ENCODE data around the gene MBL2.

MBL2 gene

DNA sequence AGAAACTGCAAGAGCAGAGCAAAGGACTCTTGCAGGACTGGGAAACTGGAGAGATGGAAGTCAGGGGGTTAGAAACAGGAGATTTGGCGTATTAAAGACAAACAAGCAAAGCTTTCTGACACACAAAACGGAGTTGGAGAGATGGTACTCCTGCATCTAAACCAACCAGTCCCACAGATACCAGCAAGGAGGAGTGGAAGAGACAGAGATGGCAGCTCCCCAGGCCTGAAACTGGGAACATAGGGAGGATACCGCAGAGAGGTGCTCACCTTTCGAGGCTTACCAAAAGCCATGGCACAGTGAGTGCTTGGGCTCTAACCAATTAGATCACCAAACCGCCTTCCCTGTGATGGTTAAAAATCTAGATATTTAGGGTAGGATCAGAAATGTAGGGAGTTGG lies 4.8 kb upstream of the MBL2 start:
- TF ChIP-seq EZH2phosphoT487 (IDR thresholded peaks at IDR 0.05; ENCODE audit: borderline replicate concordance), result no peak
- TF ChIP-seq, protein P1, sequence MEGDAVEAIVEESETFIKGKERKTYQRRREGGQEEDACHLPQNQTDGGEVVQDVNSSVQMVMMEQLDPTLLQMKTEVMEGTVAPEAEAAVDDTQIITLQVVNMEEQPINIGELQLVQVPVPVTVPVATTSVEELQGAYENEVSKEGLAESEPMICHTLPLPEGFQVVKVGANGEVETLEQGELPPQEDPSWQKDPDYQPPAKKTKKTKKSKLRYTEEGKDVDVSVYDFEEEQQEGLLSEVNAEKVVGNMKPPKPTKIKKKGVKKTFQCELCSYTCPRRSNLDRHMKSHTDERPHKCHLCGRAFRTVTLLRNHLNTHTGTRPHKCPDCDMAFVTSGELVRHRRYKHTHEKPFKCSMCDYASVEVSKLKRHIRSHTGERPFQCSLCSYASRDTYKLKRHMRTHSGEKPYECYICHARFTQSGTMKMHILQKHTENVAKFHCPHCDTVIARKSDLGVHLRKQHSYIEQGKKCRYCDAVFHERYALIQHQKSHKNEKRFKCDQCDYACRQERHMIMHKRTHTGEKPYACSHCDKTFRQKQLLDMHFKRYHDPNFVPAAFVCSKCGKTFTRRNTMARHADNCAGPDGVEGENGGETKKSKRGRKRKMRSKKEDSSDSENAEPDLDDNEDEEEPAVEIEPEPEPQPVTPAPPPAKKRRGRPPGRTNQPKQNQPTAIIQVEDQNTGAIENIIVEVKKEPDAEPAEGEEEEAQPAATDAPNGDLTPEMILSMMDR (conservative IDR thresholded peaks at IDR 0.05; ENCODE audit: low read length), result no peak

DNA sequence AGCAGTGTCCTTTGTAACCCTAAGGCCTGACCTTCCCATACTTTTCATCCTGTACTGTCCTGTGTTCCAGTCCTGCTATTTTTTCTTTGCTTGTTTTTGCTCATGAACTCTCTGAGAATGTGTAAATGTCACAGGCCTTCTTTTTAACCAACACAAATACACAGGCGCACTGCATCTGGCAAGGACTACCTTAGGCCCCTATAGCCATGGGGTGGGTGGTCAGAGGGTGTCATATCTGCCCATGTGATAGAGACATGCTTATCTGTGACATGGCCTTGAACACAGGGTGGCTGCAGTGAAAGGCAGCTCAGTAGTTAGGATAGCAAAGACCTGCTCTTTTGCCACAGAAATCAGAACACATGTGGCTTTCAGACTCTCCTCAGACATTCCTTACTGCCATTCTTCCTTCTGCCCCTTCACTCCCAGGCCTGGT lies 3.9 kb upstream of the MBL2 start:
- Histone ChIP-seq H3K4me2 (ENCODE audit: low read depth, low read length, poor library complexity, severe bottlenecking) (no peak overlapping the region), H4K20me1 (ENCODE audit: insufficient read depth, low read length, poor library complexity, severe bottlenecking) (no peaks in the 10 kb centered on the region), H3K27me3 (ENCODE audit: insufficient read depth, low read length, poor library complexity, severe bottlenecking) (no peaks in the 10 kb centered on the region), H3K4me3 (ENCODE audit: low read length, poor library complexity, severe bottlenecking) (no peak overlapping the region), H3K79me2 (ENCODE audit: insufficient read depth, low read length) (no peaks in the 10 kb centered on the region), H3K36me3 (ENCODE audit: insufficient read depth, low read length) (no peaks in the 10 kb centered on the region), H3K9me3 (ENCODE audit: insufficient read depth, low read depth, low read length) (no peaks in the 10 kb centered on the region), H3K4me1 (ENCODE audit: insufficient read depth, low read length, poor library complexity, severe bottlenecking) (no peaks in the 10 kb centered on the region), H3K9ac (ENCODE audit: low read depth, low read length, poor library complexity, severe bottlenecking) (no peak overlapping the region), H3F3A (ENCODE audit: low read depth) (no peaks in the 10 kb centered on the region), H2AFZ (ENCODE audit: low read length) (no peak overlapping the region), H3K9me2 (replicated peaks; ENCODE audit: low read depth, low read length) (no peaks in the 10 kb centered on the region)
- TF ChIP-seq, protein P1 (conservative IDR thresholded peaks at IDR 0.05; ENCODE audit: low read length), result no peak
- TF ChIP-seq EZH2phosphoT487 (IDR thresholded peaks at IDR 0.05; ENCODE audit: borderline replicate concordance), result no peak

More for the DNA sequence above, 4.8 kb upstream of the MBL2 start:
- no peaks in the 10 kb centered on the region for H4K20me1 ChIP-seq (ENCODE audit: insufficient read depth, low read length, poor library complexity, severe bottlenecking)
- no peaks in the 10 kb centered on the region for H3K9me3 ChIP-seq (ENCODE audit: insufficient read depth, low read depth, low read length)
- H3K4me3 ChIP-seq (ENCODE audit: low read length, poor library complexity, severe bottlenecking), result no peak overlapping the region
- no peaks in the 10 kb centered on the region for H3F3A ChIP-seq (ENCODE audit: low read depth)
- H3K36me3 ChIP-seq (ENCODE audit: insufficient read depth, low read length), result no peaks in the 10 kb centered on the region
- H3K79me2 ChIP-seq (ENCODE audit: insufficient read depth, low read length), result no peaks in the 10 kb centered on the region
- H3K9me2 ChIP-seq (replicated peaks; ENCODE audit: low read depth, low read length), result no peaks in the 10 kb centered on the region
- no peaks in the 10 kb centered on the region for H3K4me1 ChIP-seq (ENCODE audit: insufficient read depth, low read length, poor library complexity, severe bottlenecking)
- no peak overlapping the region for H3K9ac ChIP-seq (ENCODE audit: low read depth, low read length, poor library complexity, severe bottlenecking)
- H3K4me2 ChIP-seq (ENCODE audit: low read depth, low read length, poor library complexity, severe bottlenecking), result no peak overlapping the region
- H3K27me3 ChIP-seq (ENCODE audit: insufficient read depth, low read length, poor library complexity, severe bottlenecking), result no peaks in the 10 kb centered on the region
- no peak overlapping the region for H2AFZ ChIP-seq (ENCODE audit: low read length)

DNA sequence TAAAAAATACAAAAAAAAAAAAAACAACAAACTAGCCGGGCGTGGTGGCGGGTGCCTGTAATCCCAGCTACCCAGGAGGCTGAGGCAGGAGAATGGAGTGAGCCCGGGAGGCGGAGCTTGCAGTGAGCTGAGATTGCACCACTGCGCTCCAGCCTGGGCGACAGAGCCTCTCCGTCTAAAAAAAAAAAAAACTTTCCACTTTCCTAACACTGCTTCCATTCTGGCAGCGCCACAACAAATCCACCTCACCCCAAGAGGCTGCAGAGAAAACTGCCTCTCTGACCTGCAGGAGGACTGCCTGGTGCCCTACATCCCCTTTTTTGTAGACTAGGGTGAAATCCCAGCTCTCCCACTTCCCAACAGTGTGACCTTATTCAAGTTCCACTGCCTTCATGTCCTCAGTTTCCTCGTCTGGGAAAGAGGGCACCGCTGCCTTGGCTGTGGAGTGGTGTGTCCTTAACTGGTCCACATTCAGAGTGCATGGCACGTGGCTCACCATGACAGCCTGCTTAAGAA lies 2.6 kb upstream of the MBL2 start:
- Histone ChIP-seq H3K4me2 (ENCODE audit: low read depth, low read length, poor library complexity, severe bottlenecking) (no peak overlapping the region), H3K4me1 (ENCODE audit: insufficient read depth, low read length, poor library complexity, severe bottlenecking) (no peaks in the 10 kb centered on the region), H4K20me1 (ENCODE audit: insufficient read depth, low read length, poor library complexity, severe bottlenecking) (no peaks in the 10 kb centered on the region), H3K27me3 (ENCODE audit: insufficient read depth, low read length, poor library complexity, severe bottlenecking) (no peaks in the 10 kb centered on the region), H3K36me3 (ENCODE audit: insufficient read depth, low read length) (no peaks in the 10 kb centered on the region), H3K9me2 (replicated peaks; ENCODE audit: low read depth, low read length) (no peaks in the 10 kb centered on the region), H3K9me3 (ENCODE audit: insufficient read depth, low read depth, low read length) (no peaks in the 10 kb centered on the region), H2AFZ (ENCODE audit: low read length) (no peak overlapping the region), H3K79me2 (ENCODE audit: insufficient read depth, low read length) (no peaks in the 10 kb centered on the region), H3K9ac (ENCODE audit: low read depth, low read length, poor library complexity, severe bottlenecking) (no peak overlapping the region), H3F3A (ENCODE audit: low read depth) (no peaks in the 10 kb centered on the region), H3K4me3 (ENCODE audit: low read length, poor library complexity, severe bottlenecking) (no peak overlapping the region)
- TF ChIP-seq, protein P1 (conservative IDR thresholded peaks at IDR 0.05; ENCODE audit: low read length), result no peak
- no peak for TF ChIP-seq EZH2phosphoT487 (IDR thresholded peaks at IDR 0.05; ENCODE audit: borderline replicate concordance)
